Kidney epithelial cell (primary cell): ENCODE data around the gene VGLL4. TPM values are rescaled to one million over a fixed set of nuclear protein-coding genes. Genes with fewer than 3 reads are reported as not detected.
A peak's percentile ranks its signal among the peaks of the same experiment; 100 is the strongest.

Experiments used
- DNase-seq: peaks from one replicate; pipeline ENCODE4 v3.0.0-alpha.2; 2010; ENCODE audit warnings: low read depth
- H3K27me3 ChIP-seq: 2 replicates; pipeline ENCODE4 v1.6.0; 2011; ENCODE audit warnings: low read length; ENCODE audit not compliant: control insufficient read depth, insufficient read depth
- H3K36me3 ChIP-seq: 2 replicates; pipeline ENCODE4 v1.5.1; 2011; ENCODE audit warnings: low read length; ENCODE audit not compliant: control insufficient read depth, insufficient read depth
- H3K4me3 ChIP-seq: 2 replicates; pipeline ENCODE4 v1.5.1; 2011; ENCODE audit warnings: low read depth, mild to moderate bottlenecking, control low read depth, low read length
- CTCF ChIP-seq: IDR thresholded peaks from 2 replicates; pipeline ENCODE4 v1.5.1; 2011; ENCODE audit warnings: mild to moderate bottlenecking, moderate library complexity, low read length, control low read depth, inconsistent platforms; ENCODE audit not compliant: insufficient read depth, poor library complexity, severe bottlenecking
- total RNA-seq: library from RNA; depleted of rRNA; stranded (reverse); fragments of >200 nt; gene quantifications from 2 replicates; pipeline ENCODE4 v1.2.3, GENCODE V29; 2015

Gene VGLL4
- total RNA-seq, 1 donor from 2014 or later = 96.3 TPM

- H3K36me3 ChIP-seq = no peaks in the 10 kb centered on the region
- no peak for DNase-seq
- H3K27me3 ChIP-seq = no peaks in the 10 kb centered on the region
- no peak for TF ChIP-seq CTCF
- H3K4me3 ChIP-seq = no peak overlapping the region
Measured at GRCh38 chr3:11610700-11611275, 32.9 kb downstream of the VGLL4 start.

- peak; percentile 71 for DNase-seq
- H3K4me3 ChIP-seq = peak overlapping the region; percentile 10
- no peak for TF ChIP-seq CTCF
Measured at GRCh38 chr3:11610044-11610671, 33.6 kb downstream of the VGLL4 start.

DNA sequence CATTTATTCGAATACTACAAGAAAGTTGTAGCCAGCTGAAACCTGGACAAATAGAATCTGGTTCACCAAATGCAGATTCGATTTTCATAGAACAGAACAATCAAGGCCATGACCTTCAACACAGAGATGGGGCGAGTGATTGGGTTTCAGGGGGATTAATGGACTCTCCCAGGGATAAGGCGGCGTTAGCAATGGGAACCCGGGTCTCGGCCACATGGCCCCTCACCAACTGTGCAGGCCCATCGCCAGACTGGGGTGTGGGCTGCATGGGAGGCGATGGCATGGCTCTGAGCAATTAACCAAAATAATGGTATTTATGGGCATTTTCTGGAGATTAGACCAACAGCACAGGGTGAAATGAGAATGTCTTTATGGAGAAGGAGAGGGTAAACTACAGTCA lies 34.2 kb downstream of the VGLL4 start:
- H3K36me3 ChIP-seq = no peaks in the 10 kb centered on the region
- no peak for TF ChIP-seq CTCF
- no peak overlapping the region for H3K4me3 ChIP-seq
- DNase-seq = no peak
- H3K27me3 ChIP-seq = no peaks in the 10 kb centered on the region

More at GRCh38 chr3:11610044-11610671, 33.6 kb downstream of the VGLL4 start:
- Histone ChIP-seq H3K36me3 (no peaks in the 10 kb centered on the region), H3K27me3 (no peaks in the 10 kb centered on the region)

DNA sequence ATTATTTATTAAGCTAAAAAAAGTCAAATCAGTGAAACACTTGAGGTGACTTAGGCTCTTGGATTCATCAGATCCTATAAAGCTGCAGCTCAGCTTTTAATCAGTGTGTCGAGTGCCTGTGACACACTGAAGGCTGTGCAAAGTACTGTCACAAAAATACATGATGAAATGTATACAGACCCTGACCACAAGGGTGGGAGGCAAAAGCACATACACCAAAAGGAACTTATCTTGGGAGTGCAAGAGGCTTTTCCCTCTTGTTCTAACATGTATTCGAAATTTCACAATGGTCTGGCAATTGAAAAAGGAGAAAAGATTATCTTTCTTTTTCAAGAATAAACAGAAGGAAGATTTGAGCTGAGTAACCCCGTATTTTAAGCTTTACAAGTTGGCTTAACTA lies 35.9 kb downstream of the VGLL4 start:
- Histone ChIP-seq H3K27me3 (no peaks in the 10 kb centered on the region), H3K4me3 (no peak overlapping the region), H3K36me3 (no peaks in the 10 kb centered on the region)
- TF ChIP-seq CTCF = no peak
- DNase-seq = no peak

GRCh38 chr3:11606865-11607440 lies 36.8 kb downstream of the VGLL4 start:
- Histone ChIP-seq H3K27me3 (no peaks in the 10 kb centered on the region), H3K4me3 (no peak overlapping the region), H3K36me3 (no peaks in the 10 kb centered on the region)
- no peak for TF ChIP-seq CTCF
- DNase-seq = no peak
